Smooth muscle cell (in vitro differentiated cells): ENCODE results near the gene LATS2. TPM values are rescaled to one million over a fixed set of nuclear protein-coding genes. Genes with fewer than 3 reads are reported as not detected.

Experiments
- DNase-seq: peaks from one replicate; lab custom pipeline; 2025; ENCODE audit not compliant: unreplicated experiment; lab: John Stamatoyannopoulos, UW
- H2AFZ ChIP-seq: fragments of 200-600 bp; sonication (generic); 2 replicates; pipeline ENCODE4 v1.6.0; 2016; ENCODE audit warnings: antibody characterized with exemption, low read depth, mild to moderate bottlenecking
- H3F3A ChIP-seq: fragments of 200-600 bp; sonication (generic); 2 replicates; pipeline ENCODE4 v1.6.0; 2017; ENCODE audit warnings: antibody characterized with exemption, low read depth
- H3K27ac ChIP-seq: fragments of 200-600 bp; sonication (generic); 2 replicates; pipeline ENCODE4 v1.5.1; 2016; ENCODE audit warnings: low read depth, mild to moderate bottlenecking
- H3K27me3 ChIP-seq: fragments of 200-600 bp; sonication (generic); 2 replicates; pipeline ENCODE4 v1.6.1; 2016; ENCODE audit warnings: low read depth, mild to moderate bottlenecking
- H3K36me3 ChIP-seq: fragments of 200-600 bp; sonication (generic); 2 replicates; pipeline ENCODE4 v1.5.1; 2016; ENCODE audit warnings: low read depth
- H3K4me1 ChIP-seq: fragments of 200-600 bp; sonication (generic); 2 replicates; pipeline ENCODE4 v1.5.1; 2016; ENCODE audit warnings: low read depth
- H3K4me2 ChIP-seq: fragments of 200-600 bp; sonication (generic); 2 replicates; pipeline ENCODE4 v1.6.0; 2016; ENCODE audit warnings: mild to moderate bottlenecking
- H3K4me3 ChIP-seq: fragments of 200-600 bp; sonication (generic); 2 replicates; pipeline ENCODE4 v1.5.1; 2016; ENCODE audit warnings: mild to moderate bottlenecking
- H3K79me2 ChIP-seq: fragments of 200-600 bp; sonication (generic); 2 replicates; pipeline ENCODE4 v1.6.0; 2016; ENCODE audit warnings: low read depth, mild to moderate bottlenecking
- H3K9ac ChIP-seq: fragments of 200-600 bp; sonication (generic); 2 replicates; pipeline ENCODE4 v1.6.0; 2016; ENCODE audit warnings: low read depth
- H3K9me3 ChIP-seq: fragments of 200-600 bp; sonication (generic); replicated peaks from 2 replicates; pipeline ENCODE4 v1.5.1; 2016; ENCODE audit warnings: low read depth
- H4K20me1 ChIP-seq: fragments of 200-600 bp; sonication (generic); 2 replicates; pipeline ENCODE4 v1.6.0; 2016; ENCODE audit warnings: low read depth
- CTCF ChIP-seq: fragments of 200-600 bp; sonication (generic); IDR thresholded peaks from 2 replicates; pipeline ENCODE4 v1.5.1; 2017; ENCODE audit warnings: borderline replicate concordance, mild to moderate bottlenecking, antibody characterized with exemption; ENCODE audit not compliant: insufficient read depth, poor library complexity, severe bottlenecking
- WGBS: methylation state at CpG from one replicate; pipeline ENCODE4 v1.1.7; 2016; ENCODE audit warnings: low lambda C conversion rate; 5-methylcytosine and 5-hydroxymethylcytosine counted together
- polyA plus RNA-seq: library from polyadenylated mRNA; unstranded; fragments of >200 nt; fragmentation: Nextera tagmentation; extraction: Ambion mirVana; gene quantifications from 2 replicates; pipeline ENCODE4 v1.2.1, GENCODE V29; 2016
- total RNA-seq: library from RNA; depleted of rRNA; stranded (reverse); fragments of >200 nt; gene quantifications from 2 replicates; pipeline ENCODE4 v1.2.3, GENCODE V29; 2014

LATS2 gene
- total and polyA plus RNA-seq, 2 experiments from 2014 or later = 6.9 to 20.8 TPM

- Histone ChIP-seq H2AFZ (no peak overlapping the region), H3K4me2 (peak overlapping the region; percentile 32), H3K4me1 (peaks cover 10% of the 10 kb centered on the region), H3K27ac (peak overlapping the region; percentile 75), H3K9ac (no peak overlapping the region), H4K20me1 (peaks cover 97% of the 10 kb centered on the region), H3K4me3 (no peak overlapping the region), H3K36me3 (no peaks in the 10 kb centered on the region), H3K9me3 (no peaks in the 10 kb centered on the region), H3K27me3 (no peaks in the 10 kb centered on the region), H3K79me2 (peaks cover 98% of the 10 kb centered on the region), H3F3A (peaks cover 14% of the 10 kb centered on the region)
- no peak for TF ChIP-seq CTCF
- no peak for DNase-seq
- 76% methylated on average over 8 of the region's 8 CpGs for WGBS
Measured at GRCh38 chr13:21033212-21033840, 28.1 kb downstream of the LATS2 start.

- peak overlapping the region; percentile 75 for H3K27ac ChIP-seq
- DNase-seq = no peak
- no peaks in the 10 kb centered on the region for H3K9me3 ChIP-seq
- H3K36me3 ChIP-seq = no peaks in the 10 kb centered on the region
- peaks cover 97% of the 10 kb centered on the region for H4K20me1 ChIP-seq
- H3F3A ChIP-seq = peaks cover 14% of the 10 kb centered on the region
- H3K4me3 ChIP-seq = no peak overlapping the region
- no peak overlapping the region for H2AFZ ChIP-seq
- H3K9ac ChIP-seq = no peak overlapping the region
- peak overlapping the region; percentile 32 for H3K4me2 ChIP-seq
- TF ChIP-seq CTCF = no peak
- no peaks in the 10 kb centered on the region for H3K27me3 ChIP-seq
- peaks cover 97% of the 10 kb centered on the region for H3K79me2 ChIP-seq
- peaks cover 10% of the 10 kb centered on the region for H3K4me1 ChIP-seq
- WGBS = 97% methylated on average over 10 of the region's 10 CpGs
Measured at GRCh38 chr13:21032656-21033055, 28.7 kb downstream of the LATS2 start.

GRCh38 chr13:21031594-21032275, 29.7 kb downstream of the LATS2 start:
- H3K9ac ChIP-seq = no peak overlapping the region
- H3K27me3 ChIP-seq = no peaks in the 10 kb centered on the region
- H4K20me1 ChIP-seq = peaks cover 97% of the 10 kb centered on the region
- H3K27ac ChIP-seq = peak overlapping the region; percentile 3
- peaks cover 14% of the 10 kb centered on the region for H3F3A ChIP-seq
- 94% methylated on average over 8 of the region's 8 CpGs for WGBS
- H3K4me1 ChIP-seq = peaks cover 10% of the 10 kb centered on the region
- H3K36me3 ChIP-seq = no peaks in the 10 kb centered on the region
- no peak overlapping the region for H3K4me3 ChIP-seq
- peaks cover 97% of the 10 kb centered on the region for H3K79me2 ChIP-seq
- H2AFZ ChIP-seq = no peak overlapping the region
- no peak overlapping the region for H3K4me2 ChIP-seq
- no peaks in the 10 kb centered on the region for H3K9me3 ChIP-seq
- no peak for DNase-seq
- TF ChIP-seq CTCF = no peak
